WTC11 (cell line): ENCODE measurements around the gene ISG20. TPM values are rescaled to one million over a fixed set of nuclear protein-coding genes. Genes with fewer than 3 reads are reported as not detected.

Experiments
- ATAC-seq: fragments of 200-7000 bp; cut with Tn5 transposase; 2 replicates; pipeline ENCODE4 v1.10.0; 2021; ENCODE audit warnings: mild to moderate bottlenecking, moderate library complexity
- CTCF ChIA-PET: fragments of 300-600 bp; sonication (Branson Sonifier 250); formaldehyde crosslinking; loops from one replicate; lab custom pipeline; 2021; ENCODE audit warnings: antibody characterized with exemption; lab: Charles Lee
- POLR2A ChIA-PET: fragments of 350-600 bp; sonication (Branson Sonifier 250); formaldehyde crosslinking; loops from one replicate; lab custom pipeline; 2021; ENCODE audit warnings: antibody characterized with exemption; lab: Charles Lee
- DNase-seq: peaks from one replicate; pipeline ENCODE4 v3.0.0; 2021; ENCODE audit warnings: low spot score
- H3K27ac Mint-ChIP-seq: 2 replicates; pipeline ENCODE4 v1.8.0; 2021; ENCODE audit warnings: mixed read lengths
- H3K27me3 Mint-ChIP-seq: 2 replicates; pipeline ENCODE4 v1.8.0; 2021; ENCODE audit warnings: low read depth, mild to moderate bottlenecking, moderate library complexity, mixed read lengths
- H3K36me3 Mint-ChIP-seq: 2 replicates; pipeline ENCODE4 v1.8.0; 2021; ENCODE audit warnings: mixed read lengths
- H3K4me1 Mint-ChIP-seq: 2 replicates; pipeline ENCODE4 v1.8.0; 2022; ENCODE audit warnings: mixed read lengths
- H3K4me3 Mint-ChIP-seq: 2 replicates; pipeline ENCODE4 v1.8.0; 2021; ENCODE audit warnings: mild to moderate bottlenecking, moderate library complexity, mixed read lengths
- H3K9me3 Mint-ChIP-seq: 2 replicates; pipeline ENCODE4 v1.8.0; 2021; ENCODE audit warnings: mixed read lengths
- CREB1 ChIP-seq: sonication (generic); formaldehyde crosslinking; IDR thresholded peaks from 2 replicates; pipeline ENCODE4 v1.8.0; 2023; ENCODE audit warnings: mild to moderate bottlenecking, missing genetic modification reagents
- FOXP1 ChIP-seq: sonication (generic); formaldehyde crosslinking; IDR thresholded peaks from 2 replicates; pipeline ENCODE4 v1.8.0; 2022; ENCODE audit warnings: missing genetic modification reagents, mild to moderate bottlenecking, moderate library complexity, borderline replicate concordance
- GRHL2 ChIP-seq: fragments of 250-450 bp; sonication (Bioruptor Pico); IDR thresholded peaks from 2 replicates; pipeline ENCODE4 v1.8.0; 2022; ENCODE audit warnings: mild to moderate bottlenecking, moderate library complexity; ENCODE audit not compliant: insufficient replicate concordance, severe bottlenecking
- IRF2 ChIP-seq: sonication (generic); formaldehyde crosslinking; IDR thresholded peaks from 2 replicates; pipeline ENCODE4 v1.8.0; 2022; ENCODE audit warnings: low read depth, missing genetic modification reagents, borderline replicate concordance
- NFYB ChIP-seq: sonication (generic); formaldehyde crosslinking; conservative IDR thresholded peaks from 2 replicates; pipeline ENCODE4 v1.8.0; 2022; ENCODE audit warnings: low read depth, missing genetic modification reagents
- NR2C2 ChIP-seq: sonication (generic); formaldehyde crosslinking; IDR thresholded peaks from 2 replicates; pipeline ENCODE4 v1.8.0; 2022; ENCODE audit warnings: mild to moderate bottlenecking, missing genetic modification reagents
- OVOL2 ChIP-seq: fragments of 250-450 bp; sonication (Bioruptor Pico); IDR thresholded peaks from 2 replicates; pipeline ENCODE4 v1.9.0; 2021; ENCODE audit warnings: mild to moderate bottlenecking, borderline replicate concordance
- ZNF121 ChIP-seq: sonication (generic); formaldehyde crosslinking; IDR thresholded peaks from 2 replicates; pipeline ENCODE4 v1.8.0; 2023; ENCODE audit warnings: missing genetic modification reagents
- ZNF219 ChIP-seq: sonication (generic); formaldehyde crosslinking; IDR thresholded peaks from 2 replicates; pipeline ENCODE4 v1.8.0; 2023; ENCODE audit warnings: missing genetic modification reagents, mild to moderate bottlenecking, borderline replicate concordance
- ZNF671 ChIP-seq: fragments of 250-450 bp; sonication (Bioruptor Pico); IDR thresholded peaks from 2 replicates; pipeline ENCODE4 v1.8.0; 2021; ENCODE audit warnings: mild to moderate bottlenecking
- total RNA-seq: library from RNA; stranded (reverse); gene quantifications from 3 replicates; pipeline ENCODE4 v1.2.3, GENCODE V29; 2021
- TF ChIP-seq, protein P1 (sequence below): sonication (generic); formaldehyde crosslinking; IDR thresholded peaks from 2 replicates; pipeline ENCODE4 v1.8.1; 2023; ENCODE audit warnings: mild to moderate bottlenecking, moderate library complexity, missing genetic modification reagents
- TF ChIP-seq, protein P2 (sequence below): sonication (generic); formaldehyde crosslinking; IDR thresholded peaks from 2 replicates; pipeline ENCODE4 v1.8.0; 2022; ENCODE audit warnings: mild to moderate bottlenecking, missing genetic modification reagents
- TF ChIP-seq, protein P3 (sequence below): sonication (generic); formaldehyde crosslinking; IDR thresholded peaks from 2 replicates; pipeline ENCODE4 v1.8.0; 2022; ENCODE audit warnings: mild to moderate bottlenecking, missing genetic modification reagents
- TF ChIP-seq, protein P4 (sequence below): sonication (generic); formaldehyde crosslinking; conservative IDR thresholded peaks from 2 replicates; pipeline ENCODE4 v1.8.1; 2022; ENCODE audit warnings: mild to moderate bottlenecking, missing genetic modification reagents
- TF ChIP-seq, protein P5 (sequence below): fragments of 250-450 bp; sonication (Bioruptor Pico); IDR thresholded peaks from 2 replicates; pipeline ENCODE4 v2.1.2; 2022; ENCODE audit warnings: mild to moderate bottlenecking, moderate library complexity
- TF ChIP-seq, protein P6 (sequence below): sonication (generic); formaldehyde crosslinking; conservative IDR thresholded peaks from 2 replicates; pipeline ENCODE4 v1.8.1; 2023; ENCODE audit warnings: mild to moderate bottlenecking, low read depth, missing genetic modification reagents, moderate library complexity
- TF ChIP-seq, protein P7 (sequence below): fragments of 250-450 bp; sonication (Bioruptor Pico); IDR thresholded peaks from 2 replicates; pipeline ENCODE4 v1.9.0; 2021; ENCODE audit warnings: moderate library complexity, mild to moderate bottlenecking, inconsistent platforms, borderline replicate concordance
- TF ChIP-seq, protein P8 (sequence below): sonication (generic); formaldehyde crosslinking; IDR thresholded peaks from 2 replicates; pipeline ENCODE4 v1.8.1; 2022; ENCODE audit warnings: missing genetic modification reagents, borderline replicate concordance
- TF ChIP-seq, protein P9 (sequence below): fragments of 250-450 bp; sonication (Bioruptor Pico); IDR thresholded peaks from 2 replicates; pipeline ENCODE4 v1.9.0; 2021; ENCODE audit warnings: mild to moderate bottlenecking

ISG20 gene
- total RNA-seq, 1 experiment from 2014 or later, result 5.6 TPM

DNA sequence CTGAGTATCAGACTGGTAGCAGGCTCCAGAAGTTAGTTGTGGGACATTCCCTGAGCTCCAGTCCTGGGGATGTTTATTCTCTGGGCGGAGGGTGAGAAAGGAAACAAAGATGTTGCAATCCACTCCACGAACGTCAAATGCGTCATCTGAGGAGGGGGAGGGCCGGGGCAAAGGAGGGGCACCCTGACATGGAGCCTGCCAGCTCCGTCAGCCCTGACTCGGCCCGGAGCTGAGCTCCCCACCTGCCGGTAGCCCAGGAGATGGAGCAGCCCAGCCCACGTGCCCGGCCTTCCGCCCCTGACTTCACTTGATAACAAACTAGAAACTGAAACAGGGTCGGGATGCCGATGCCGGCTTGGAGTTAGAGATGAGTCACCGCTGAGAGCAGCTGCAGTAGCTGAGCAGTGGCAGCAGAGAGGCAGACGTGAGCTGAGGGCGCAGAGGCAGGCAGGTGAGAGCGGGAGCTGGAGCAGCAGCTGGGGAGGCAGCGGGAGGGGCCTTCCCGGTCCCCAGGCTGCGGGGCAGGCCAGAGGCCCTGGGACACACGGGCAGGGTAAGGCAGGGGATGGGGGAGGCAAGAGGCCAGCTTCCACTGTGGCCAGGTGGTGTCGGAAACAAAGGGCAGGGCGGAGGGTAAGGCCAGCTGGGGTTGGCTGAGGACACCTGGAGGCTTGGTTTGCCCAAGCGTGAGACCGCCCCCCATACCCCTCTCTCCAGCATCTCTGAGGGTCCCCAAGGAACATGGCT is at the start of gene ISG20 (continued):
- TF ChIP-seq, protein P1, sequence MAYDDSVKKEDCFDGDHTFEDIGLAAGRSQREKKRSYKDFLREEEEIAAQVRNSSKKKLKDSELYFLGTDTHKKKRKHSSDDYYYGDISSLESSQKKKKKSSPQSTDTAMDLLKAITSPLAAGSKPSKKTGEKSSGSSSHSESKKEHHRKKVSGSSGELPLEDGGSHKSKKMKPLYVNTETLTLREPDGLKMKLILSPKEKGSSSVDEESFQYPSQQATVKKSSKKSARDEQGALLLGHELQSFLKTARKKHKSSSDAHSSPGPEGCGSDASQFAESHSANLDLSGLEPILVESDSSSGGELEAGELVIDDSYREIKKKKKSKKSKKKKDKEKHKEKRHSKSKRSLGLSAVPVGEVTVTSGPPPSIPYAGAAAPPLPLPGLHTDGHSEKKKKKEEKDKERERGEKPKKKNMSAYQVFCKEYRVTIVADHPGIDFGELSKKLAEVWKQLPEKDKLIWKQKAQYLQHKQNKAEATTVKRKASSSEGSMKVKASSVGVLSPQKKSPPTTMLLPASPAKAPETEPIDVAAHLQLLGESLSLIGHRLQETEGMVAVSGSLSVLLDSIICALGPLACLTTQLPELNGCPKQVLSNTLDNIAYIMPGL, result no peak
- TF ChIP-seq ZNF671 (CRISPR knock-in tag) (peak; percentile 65; the same call in 1 of the 2 replicates), ZNF121 (peak; percentile 98), IRF2 (CRISPR knock-in tag) (no peak), GRHL2 (no peak), CREB1 (CRISPR knock-in tag) (0 out of 2 replicates have a peak, but pooled peaks have one; percentile 50), FOXP1 (CRISPR knock-in tag) (peak; percentile 63; the same call in 1 of the 2 replicates)
- TF ChIP-seq, protein P2, sequence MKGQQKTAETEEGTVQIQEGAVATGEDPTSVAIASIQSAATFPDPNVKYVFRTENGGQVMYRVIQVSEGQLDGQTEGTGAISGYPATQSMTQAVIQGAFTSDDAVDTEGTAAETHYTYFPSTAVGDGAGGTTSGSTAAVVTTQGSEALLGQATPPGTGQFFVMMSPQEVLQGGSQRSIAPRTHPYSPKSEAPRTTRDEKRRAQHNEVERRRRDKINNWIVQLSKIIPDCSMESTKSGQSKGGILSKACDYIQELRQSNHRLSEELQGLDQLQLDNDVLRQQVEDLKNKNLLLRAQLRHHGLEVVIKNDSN (CRISPR knock-in tag), result peak; percentile 89
- TF ChIP-seq, protein P3, sequence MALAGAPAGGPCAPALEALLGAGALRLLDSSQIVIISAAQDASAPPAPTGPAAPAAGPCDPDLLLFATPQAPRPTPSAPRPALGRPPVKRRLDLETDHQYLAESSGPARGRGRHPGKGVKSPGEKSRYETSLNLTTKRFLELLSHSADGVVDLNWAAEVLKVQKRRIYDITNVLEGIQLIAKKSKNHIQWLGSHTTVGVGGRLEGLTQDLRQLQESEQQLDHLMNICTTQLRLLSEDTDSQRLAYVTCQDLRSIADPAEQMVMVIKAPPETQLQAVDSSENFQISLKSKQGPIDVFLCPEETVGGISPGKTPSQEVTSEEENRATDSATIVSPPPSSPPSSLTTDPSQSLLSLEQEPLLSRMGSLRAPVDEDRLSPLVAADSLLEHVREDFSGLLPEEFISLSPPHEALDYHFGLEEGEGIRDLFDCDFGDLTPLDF (CRISPR knock-in tag), result 0 out of 2 replicates have a peak, but pooled peaks have one; percentile 54
- TF ChIP-seq, protein P4, sequence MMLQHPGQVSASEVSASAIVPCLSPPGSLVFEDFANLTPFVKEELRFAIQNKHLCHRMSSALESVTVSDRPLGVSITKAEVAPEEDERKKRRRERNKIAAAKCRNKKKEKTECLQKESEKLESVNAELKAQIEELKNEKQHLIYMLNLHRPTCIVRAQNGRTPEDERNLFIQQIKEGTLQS (CRISPR knock-in tag), result peak; percentile 81; the same call in 1 of the 2 replicates

DNA sequence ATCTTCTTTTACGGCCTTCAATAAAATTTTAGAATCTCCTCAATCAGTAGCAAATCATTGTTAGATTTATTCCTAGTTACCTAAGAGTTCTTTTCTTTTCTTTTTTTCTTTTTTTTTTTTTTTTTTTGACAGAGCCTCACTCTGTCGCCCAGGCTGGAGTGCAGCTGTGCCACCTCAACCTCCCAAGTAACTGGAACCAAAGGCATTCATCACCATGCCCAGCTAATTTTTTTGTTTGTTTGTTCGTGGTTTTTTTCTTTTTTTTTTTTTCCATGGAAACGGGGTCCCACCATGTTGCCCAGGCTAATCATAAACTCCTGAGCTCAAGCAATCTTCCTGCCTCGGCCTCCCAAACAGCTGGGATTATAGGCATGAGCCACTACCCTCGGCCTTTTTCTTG is 48.1 kb upstream of the ISG20 start:
- no peaks in the 10 kb centered on the region for H3K9me3 Mint-ChIP-seq
- POLR2A ChIA-PET, result no interaction called here
- no peak overlapping the region for H3K27ac Mint-ChIP-seq
- DNase-seq (no peak), ATAC-seq (no peak)
- CTCF ChIA-PET, result no interaction called here
- H3K36me3 Mint-ChIP-seq, result no peaks in the 10 kb centered on the region
- peaks cover 2% of the 10 kb centered on the region; the same call in 1 of the 2 replicates for H3K4me1 Mint-ChIP-seq
- peaks cover 8% of the 10 kb centered on the region; the same call in 1 of the 2 replicates for H3K27me3 Mint-ChIP-seq
- no peak overlapping the region for H3K4me3 Mint-ChIP-seq
- TF ChIP-seq NR2C2 (CRISPR knock-in tag) (no peak), NFYB (CRISPR knock-in tag) (no peak), OVOL2 (no peak), ZNF219 (CRISPR knock-in tag) (no peak)
- TF ChIP-seq, protein P5, sequence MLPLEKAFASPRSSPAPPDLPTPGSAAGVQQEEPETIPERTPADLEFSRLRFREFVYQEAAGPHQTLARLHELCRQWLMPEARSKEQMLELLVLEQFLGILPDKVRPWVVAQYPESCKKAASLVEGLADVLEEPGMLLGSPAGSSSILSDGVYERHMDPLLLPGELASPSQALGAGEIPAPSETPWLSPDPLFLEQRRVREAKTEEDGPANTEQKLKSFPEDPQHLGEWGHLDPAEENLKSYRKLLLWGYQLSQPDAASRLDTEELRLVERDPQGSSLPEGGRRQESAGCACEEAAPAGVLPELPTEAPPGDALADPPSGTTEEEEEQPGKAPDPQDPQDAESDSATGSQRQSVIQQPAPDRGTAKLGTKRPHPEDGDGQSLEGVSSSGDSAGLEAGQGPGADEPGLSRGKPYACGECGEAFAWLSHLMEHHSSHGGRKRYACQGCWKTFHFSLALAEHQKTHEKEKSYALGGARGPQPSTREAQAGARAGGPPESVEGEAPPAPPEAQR (CRISPR knock-in tag), result no peak
- TF ChIP-seq, protein P6, sequence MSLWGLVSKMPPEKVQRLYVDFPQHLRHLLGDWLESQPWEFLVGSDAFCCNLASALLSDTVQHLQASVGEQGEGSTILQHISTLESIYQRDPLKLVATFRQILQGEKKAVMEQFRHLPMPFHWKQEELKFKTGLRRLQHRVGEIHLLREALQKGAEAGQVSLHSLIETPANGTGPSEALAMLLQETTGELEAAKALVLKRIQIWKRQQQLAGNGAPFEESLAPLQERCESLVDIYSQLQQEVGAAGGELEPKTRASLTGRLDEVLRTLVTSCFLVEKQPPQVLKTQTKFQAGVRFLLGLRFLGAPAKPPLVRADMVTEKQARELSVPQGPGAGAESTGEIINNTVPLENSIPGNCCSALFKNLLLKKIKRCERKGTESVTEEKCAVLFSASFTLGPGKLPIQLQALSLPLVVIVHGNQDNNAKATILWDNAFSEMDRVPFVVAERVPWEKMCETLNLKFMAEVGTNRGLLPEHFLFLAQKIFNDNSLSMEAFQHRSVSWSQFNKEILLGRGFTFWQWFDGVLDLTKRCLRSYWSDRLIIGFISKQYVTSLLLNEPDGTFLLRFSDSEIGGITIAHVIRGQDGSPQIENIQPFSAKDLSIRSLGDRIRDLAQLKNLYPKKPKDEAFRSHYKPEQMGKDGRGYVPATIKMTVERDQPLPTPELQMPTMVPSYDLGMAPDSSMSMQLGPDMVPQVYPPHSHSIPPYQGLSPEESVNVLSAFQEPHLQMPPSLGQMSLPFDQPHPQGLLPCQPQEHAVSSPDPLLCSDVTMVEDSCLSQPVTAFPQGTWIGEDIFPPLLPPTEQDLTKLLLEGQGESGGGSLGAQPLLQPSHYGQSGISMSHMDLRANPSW (CRISPR knock-in tag), result no peak
- TF ChIP-seq, protein P7, sequence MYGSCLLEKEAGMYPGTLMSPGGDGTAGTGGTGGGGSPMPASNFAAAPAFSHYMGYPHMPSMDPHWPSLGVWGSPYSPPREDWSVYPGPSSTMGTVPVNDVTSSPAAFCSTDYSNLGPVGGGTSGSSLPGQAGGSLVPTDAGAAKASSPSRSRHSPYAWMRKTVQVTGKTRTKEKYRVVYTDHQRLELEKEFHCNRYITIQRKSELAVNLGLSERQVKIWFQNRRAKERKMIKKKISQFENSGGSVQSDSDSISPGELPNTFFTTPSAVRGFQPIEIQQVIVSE (CRISPR knock-in tag), result no peak
- TF ChIP-seq, protein P8, sequence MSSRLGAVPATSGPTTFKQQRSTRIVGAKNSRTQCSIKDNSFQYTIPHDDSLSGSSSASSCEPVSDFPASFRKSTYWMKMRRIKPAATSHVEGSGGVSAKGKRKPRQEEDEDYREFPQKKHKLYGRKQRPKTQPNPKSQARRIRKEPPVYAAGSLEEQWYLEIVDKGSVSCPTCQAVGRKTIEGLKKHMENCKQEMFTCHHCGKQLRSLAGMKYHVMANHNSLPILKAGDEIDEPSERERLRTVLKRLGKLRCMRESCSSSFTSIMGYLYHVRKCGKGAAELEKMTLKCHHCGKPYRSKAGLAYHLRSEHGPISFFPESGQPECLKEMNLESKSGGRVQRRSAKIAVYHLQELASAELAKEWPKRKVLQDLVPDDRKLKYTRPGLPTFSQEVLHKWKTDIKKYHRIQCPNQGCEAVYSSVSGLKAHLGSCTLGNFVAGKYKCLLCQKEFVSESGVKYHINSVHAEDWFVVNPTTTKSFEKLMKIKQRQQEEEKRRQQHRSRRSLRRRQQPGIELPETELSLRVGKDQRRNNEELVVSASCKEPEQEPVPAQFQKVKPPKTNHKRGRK (CRISPR knock-in tag), result no peak
- TF ChIP-seq, protein P9, sequence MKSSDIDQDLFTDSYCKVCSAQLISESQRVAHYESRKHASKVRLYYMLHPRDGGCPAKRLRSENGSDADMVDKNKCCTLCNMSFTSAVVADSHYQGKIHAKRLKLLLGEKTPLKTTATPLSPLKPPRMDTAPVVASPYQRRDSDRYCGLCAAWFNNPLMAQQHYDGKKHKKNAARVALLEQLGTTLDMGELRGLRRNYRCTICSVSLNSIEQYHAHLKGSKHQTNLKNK (CRISPR knock-in tag), result no peak
- TF ChIP-seq, all 79 proteins: peak for 0
